Peyer's patch (tissue), 4 donors: ENCODE data around the gene PDAP1. TPM values are rescaled to one million over a fixed set of nuclear protein-coding genes. Genes with fewer than 3 reads are reported as not detected.

ENCODE experiments used
- DNase-seq, 3 donors: peaks; one replicate each; pipeline ENCODE4 v3.0.0-alpha.2; 2017 to 2019
- H3K27ac ChIP-seq, 4 donors: fragments of 200-600 bp; sonication (generic); one replicate each; pipeline ENCODE4 v1.5.1; 2016 to 2019
- H3K27me3 ChIP-seq, 2 donors: fragments of 200-600 bp; sonication (generic); one replicate each; pipeline ENCODE4 v1.5.1; 2019
- H3K36me3 ChIP-seq, 3 donors: fragments of 200-600 bp; sonication (generic); one replicate each; pipeline ENCODE4 v1.5.1; 2016 to 2019
- H3K4me1 ChIP-seq, 4 donors: fragments of 200-600 bp; sonication (generic); one replicate each; pipeline ENCODE4 v1.5.1; 2016 to 2019
- H3K4me3 ChIP-seq, 4 donors: fragments of 200-600 bp; sonication (generic); 1 replicate in 3 of 4; 2 replicates in 1 of 4; pipeline ENCODE4 v1.5.1; 2016 to 2019; ENCODE audit warnings: mild to moderate bottlenecking in 1 of 4
- H3K9me3 ChIP-seq, 4 donors: fragments of 200-600 bp; sonication (generic); one replicate each; pipeline ENCODE4 v1.5.1; 2016 to 2019; ENCODE audit warnings: mild to moderate bottlenecking in 1 of 4
- POLR2A ChIP-seq, 2 donors: fragments of 450-650 bp; IDR thresholded peaks; one replicate each; pipeline ENCODE4 v1.5.1; 2017; ENCODE audit warnings: antibody characterized with exemption in 2 of 2, mild to moderate bottlenecking in 2 of 2, moderate library complexity in 2 of 2
- total RNA-seq, 4 donors: library from RNA; depleted of rRNA; stranded (reverse); fragments of >200 nt; gene quantifications; one replicate each; pipeline ENCODE4 v1.1.0, GENCODE V29; 2016
- TF ChIP-seq, protein P1 (sequence below), 6 experiments: fragments of 450-650 bp in 4 of 6; fragments of 200-600 bp in 2 of 6; sonication (generic) in 1 of 6; IDR thresholded peaks; one replicate each; pipeline ENCODE4 v1.5.1; 2017 to 2019; ENCODE audit warnings: antibody characterized with exemption in 6 of 6, mild to moderate bottlenecking in 3 of 6, moderate library complexity in 1 of 6

PDAP1 gene
- total RNA-seq, 4 donors from 2014 or later: 32.4 to 52.0 (median 40.6) TPM

GRCh38 chr7:99404977-99405320 lies 3.4 kb downstream of the PDAP1 start:
- TF ChIP-seq, protein P1, sequence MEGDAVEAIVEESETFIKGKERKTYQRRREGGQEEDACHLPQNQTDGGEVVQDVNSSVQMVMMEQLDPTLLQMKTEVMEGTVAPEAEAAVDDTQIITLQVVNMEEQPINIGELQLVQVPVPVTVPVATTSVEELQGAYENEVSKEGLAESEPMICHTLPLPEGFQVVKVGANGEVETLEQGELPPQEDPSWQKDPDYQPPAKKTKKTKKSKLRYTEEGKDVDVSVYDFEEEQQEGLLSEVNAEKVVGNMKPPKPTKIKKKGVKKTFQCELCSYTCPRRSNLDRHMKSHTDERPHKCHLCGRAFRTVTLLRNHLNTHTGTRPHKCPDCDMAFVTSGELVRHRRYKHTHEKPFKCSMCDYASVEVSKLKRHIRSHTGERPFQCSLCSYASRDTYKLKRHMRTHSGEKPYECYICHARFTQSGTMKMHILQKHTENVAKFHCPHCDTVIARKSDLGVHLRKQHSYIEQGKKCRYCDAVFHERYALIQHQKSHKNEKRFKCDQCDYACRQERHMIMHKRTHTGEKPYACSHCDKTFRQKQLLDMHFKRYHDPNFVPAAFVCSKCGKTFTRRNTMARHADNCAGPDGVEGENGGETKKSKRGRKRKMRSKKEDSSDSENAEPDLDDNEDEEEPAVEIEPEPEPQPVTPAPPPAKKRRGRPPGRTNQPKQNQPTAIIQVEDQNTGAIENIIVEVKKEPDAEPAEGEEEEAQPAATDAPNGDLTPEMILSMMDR (IDR thresholded peaks at IDR 0.05): no peak
- no peak for TF ChIP-seq POLR2A (IDR thresholded peaks at IDR 0.05)
- no peak for DNase-seq
- Histone ChIP-seq H3K4me3 (no peak overlapping the region), H3K9me3 (no peaks in the 10 kb centered on the region), H3K27me3 (no peaks in the 10 kb centered on the region), H3K27ac (no peak overlapping the region), H3K36me3 (peaks cover 0 to 42% (median 0%) of the 10 kb centered on the region in 3 donors), H3K4me1 (peaks cover 6 to 28% (median 18%) of the 10 kb centered on the region in 4 donors)

DNA sequence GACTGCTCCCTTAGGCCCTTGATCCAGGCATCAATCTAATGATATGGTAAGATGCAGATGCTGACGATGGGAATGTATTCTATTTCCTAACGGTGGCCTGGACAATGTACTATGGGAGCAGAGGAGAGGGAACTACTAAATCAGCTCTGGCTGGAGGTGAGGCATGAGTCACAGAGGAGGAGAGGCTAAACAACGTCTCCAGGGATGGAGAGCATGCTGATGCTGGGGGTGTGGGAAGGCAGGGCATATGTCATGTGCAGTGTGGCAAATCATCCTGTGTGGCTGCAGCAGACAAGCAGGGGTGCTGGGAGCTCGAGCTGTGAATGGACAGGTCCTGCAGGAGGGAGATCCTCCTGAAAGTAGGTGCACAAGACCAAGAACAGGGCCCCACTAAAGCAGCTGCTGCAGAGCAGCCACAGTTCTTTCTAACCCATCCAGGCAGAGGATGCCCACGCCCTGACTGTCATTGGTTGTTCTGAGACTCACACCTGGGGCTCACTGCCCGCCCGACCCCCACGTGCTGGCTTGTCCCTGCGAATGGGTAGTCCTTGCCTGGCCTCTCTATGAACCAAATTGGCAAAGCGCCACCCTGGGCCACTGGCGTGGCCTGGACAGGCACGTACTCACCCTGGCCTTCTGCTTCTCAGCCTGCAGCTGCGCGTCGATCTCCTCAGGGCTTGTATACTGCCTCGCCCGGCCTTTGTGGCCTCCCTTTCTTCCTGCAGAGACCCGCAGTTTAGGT lies 4.0 kb downstream of the PDAP1 start:
- H3K27ac ChIP-seq: no peak overlapping the region
- peaks cover 6 to 23% (median 14%) of the 10 kb centered on the region in 4 donors for H3K4me1 ChIP-seq
- DNase-seq: no peak
- no peaks in the 10 kb centered on the region for H3K27me3 ChIP-seq
- peaks cover 0 to 48% (median 0%) of the 10 kb centered on the region in 3 donors for H3K36me3 ChIP-seq
- H3K9me3 ChIP-seq: no peaks in the 10 kb centered on the region
- no peak for TF ChIP-seq POLR2A (IDR thresholded peaks at IDR 0.05)
- TF ChIP-seq, protein P1 (IDR thresholded peaks at IDR 0.05): no peak
- H3K4me3 ChIP-seq: no peak overlapping the region

DNA sequence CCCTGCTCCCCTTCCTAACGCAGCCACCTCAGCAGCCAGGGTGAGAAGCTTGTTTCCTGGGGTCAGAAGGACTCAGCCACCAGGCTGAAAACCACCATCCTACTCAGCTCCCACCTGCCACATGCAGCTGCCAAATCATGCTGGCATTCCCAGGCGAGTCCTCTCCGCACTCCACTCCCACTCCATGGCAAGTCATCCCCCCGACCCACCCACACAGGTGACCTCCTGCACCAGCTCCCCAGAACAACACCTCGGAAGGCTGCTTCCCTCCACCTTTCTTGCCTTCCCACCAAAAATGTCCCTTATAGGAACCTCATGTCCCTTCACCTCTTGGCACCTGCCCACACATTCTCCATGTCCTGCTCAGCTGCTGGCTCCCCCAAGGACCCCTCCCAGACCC lies 4.6 kb downstream of the PDAP1 start:
- Histone ChIP-seq H3K27ac (no peak overlapping the region), H3K9me3 (no peaks in the 10 kb centered on the region), H3K36me3 (peaks cover 0 to 54% (median 0%) of the 10 kb centered on the region in 3 donors), H3K27me3 (no peaks in the 10 kb centered on the region), H3K4me3 (no peak overlapping the region), H3K4me1 (peaks cover 6 to 23% (median 14%) of the 10 kb centered on the region in 4 donors)
- no peak for DNase-seq
- TF ChIP-seq, protein P1 (IDR thresholded peaks at IDR 0.05): no peak
- TF ChIP-seq POLR2A (IDR thresholded peaks at IDR 0.05): no peak

- Histone ChIP-seq H3K27me3 (no peaks in the 10 kb centered on the region), H3K27ac (no peak overlapping the region), H3K4me3 (no peak overlapping the region), H3K4me1 (peaks cover 6 to 23% (median 14%) of the 10 kb centered on the region in 4 donors), H3K36me3 (peaks cover 0 to 63% (median 0%) of the 10 kb centered on the region in 3 donors), H3K9me3 (no peaks in the 10 kb centered on the region)
- TF ChIP-seq POLR2A (IDR thresholded peaks at IDR 0.05): no peak
- TF ChIP-seq, protein P1 (IDR thresholded peaks at IDR 0.05): no peak
- no peak for DNase-seq
Observed at GRCh38 chr7:99402854-99403253, 5.5 kb downstream of the PDAP1 start.

DNA sequence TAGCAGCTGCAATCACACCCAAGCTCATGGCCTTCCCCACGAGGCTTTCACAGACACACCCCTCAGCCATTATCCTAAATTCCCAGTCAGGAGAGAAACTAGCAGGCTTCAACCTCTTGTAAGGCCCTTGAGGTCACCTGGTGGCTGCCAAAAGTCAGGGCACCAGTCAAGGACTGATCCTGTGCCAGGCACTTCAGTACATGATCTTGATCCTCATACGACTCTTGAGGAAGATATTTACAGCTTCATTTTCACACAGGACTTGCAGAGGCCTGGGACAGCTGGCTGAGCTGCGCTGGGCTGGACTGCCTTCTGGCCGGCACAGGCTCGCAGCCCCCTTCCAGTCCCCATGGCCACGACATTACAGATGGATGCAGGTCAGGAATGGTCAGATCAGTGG lies 8.8 kb downstream of the PDAP1 start:
- no peak for DNase-seq
- Histone ChIP-seq H3K36me3 (peaks cover 0 to 94% (median 0%) of the 10 kb centered on the region in 3 donors), H3K4me1 (peaks cover 0 to 4% (median 0%) of the 10 kb centered on the region in 4 donors), H3K4me3 (no peak overlapping the region), H3K27me3 (no peaks in the 10 kb centered on the region), H3K9me3 (no peaks in the 10 kb centered on the region), H3K27ac (no peak overlapping the region)
- TF ChIP-seq, protein P1 (IDR thresholded peaks at IDR 0.05): no peak
